Stimulated activated naive CD4-positive, alpha-beta T cell (primary cell): ENCODE results near the gene MRPS10.

Experiments used
- DNase-seq, 6 experiments: peaks; one replicate each; lab custom pipeline; 2025; lab: John Stamatoyannopoulos, UW

MRPS10 gene

DNA sequence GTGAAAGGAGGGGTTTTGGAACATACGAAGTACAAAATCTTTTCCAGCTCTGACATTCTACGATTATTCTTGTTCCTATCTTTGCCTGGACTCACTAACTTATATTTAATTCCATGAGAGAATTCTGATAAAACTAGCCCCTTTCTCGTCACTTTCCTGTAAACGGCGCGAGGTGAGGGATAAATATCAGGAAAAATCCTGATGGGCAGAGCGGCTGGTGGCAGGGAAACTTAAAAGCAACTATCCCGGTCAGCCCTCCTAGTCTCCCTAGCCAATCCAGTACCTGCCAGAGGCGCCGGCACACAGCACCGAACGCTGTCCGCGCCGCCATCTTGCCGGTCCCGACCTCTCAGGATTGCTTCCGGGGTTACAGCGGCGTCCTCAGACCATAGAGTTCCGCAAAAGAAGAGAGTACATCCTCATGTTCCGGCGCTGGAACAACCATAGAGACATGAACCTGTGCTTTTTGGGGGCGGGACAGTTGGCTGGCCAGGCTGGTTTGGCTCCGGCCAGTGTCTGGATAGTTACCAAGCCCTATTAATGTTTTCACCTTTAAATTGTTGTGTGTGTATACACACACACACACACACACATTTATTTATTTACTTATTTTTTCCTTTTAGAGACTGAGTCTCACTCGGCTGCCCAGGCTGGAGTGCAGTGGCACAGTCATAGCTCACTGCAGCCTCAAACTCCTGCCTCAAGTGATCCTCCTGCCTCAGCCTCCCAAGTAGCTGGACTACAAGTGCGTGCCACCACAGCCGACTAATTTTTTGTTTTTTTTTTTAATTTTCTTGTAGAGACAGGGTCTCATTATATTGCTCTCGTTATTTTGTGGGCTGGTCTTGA lies at the start of gene MRPS10:
TSS of gene MRPS10 (minus strand) at position 343 of the 849 bp plus-strand sequence. CDS start at position 331, 12 bp downstream.
- peak; percentile 76 to 88 (median 84) for DNase-seq

GRCh38 chr6:42266538-42266937 lies 48.9 kb upstream of the MRPS10 start:
- DNase-seq, result no peak

GRCh38 chr6:42264852-42265390 lies 47.3 kb upstream of the MRPS10 start:
- DNase-seq, result no peak

DNA sequence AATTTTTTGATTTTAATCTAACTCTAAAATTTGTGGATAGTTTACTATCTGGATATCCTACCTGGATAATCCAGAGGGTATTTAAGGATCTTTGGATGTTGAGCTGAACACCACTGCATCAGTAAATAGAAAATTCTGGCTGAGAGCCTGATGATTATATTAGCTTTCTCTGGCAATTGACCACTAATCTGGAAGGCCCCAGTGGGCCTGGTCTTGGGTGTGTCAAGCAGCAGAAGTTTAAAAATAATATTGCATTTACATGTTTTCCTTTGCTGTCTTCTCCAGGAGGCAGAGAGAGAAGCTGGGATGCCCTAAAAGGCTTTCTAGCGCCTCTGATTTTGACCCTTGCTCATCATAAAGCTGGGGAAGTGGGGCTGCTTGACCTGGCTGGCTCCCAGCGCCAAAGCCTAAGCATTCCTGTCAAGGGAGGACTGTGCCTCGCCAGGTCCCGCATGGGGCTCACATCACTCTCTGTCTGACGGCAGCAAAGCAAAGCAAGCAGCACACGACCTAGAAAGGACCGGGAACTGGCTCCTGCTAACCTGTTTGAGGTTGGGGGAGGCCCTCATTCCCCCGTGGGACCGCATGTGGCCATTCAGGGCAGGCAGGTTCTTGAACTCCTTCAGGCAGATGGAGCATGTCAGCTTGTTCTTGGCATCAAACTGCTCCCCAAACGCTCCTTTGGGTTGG lies 46.6 kb upstream of the MRPS10 start:
- DNase-seq, result no peak

DNA sequence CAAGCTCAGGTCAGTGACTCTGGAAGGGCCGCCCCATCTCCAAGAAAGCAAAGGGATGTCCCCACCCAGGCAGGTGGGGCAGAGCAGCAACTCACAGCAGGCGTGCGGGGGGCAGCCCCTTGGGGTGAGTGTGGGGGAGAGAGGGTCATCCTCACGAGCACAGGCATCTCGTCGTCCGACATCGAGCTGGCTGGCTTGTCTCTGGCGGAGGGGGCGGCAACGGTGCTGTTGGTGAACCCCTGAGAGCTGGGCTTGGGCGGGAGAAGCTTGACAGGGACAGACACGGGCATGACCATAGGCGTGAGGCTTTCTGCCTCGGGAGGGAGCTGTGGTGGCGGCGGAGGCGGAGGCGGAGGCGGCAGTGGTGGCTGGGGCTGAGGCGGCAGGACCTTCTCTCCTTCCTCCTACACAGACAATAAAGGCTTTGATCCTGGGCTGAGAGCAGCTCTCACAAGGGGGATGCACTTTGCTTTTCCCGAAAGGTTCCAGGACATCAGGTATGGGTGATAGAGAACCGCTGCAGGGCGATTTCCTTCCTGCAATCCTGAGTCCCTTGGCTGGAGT lies 45.6 kb upstream of the MRPS10 start:
- no peak for DNase-seq

- DNase-seq, result peak in 5 of 6 experiments; percentile 7 to 39 (median 10)
Observed at GRCh38 chr6:42260972-42261371, 43.3 kb upstream of the MRPS10 start.

DNA sequence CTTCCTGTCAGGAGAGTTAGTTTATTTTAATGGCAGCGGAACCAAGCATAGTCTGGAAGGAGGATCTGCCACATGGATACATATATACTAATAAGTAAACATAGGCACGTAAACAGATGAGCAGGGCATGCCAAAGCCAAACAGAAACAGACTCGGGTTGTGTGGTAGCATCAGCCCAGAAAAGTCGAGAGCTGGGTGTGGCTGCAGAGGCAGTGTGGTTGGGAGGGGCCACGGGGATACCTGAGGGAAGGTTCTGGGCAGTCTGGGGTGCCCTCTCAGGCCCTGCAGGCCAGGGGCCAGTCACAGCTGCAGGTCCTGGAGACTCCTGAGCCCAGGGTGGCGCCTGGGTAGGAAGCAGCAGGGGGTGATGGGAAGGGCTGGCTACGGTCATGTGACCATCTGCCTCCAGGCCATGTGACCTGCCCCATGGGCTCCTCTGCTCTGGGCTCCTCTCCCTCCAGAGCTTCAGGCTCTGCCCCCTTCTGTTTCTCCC lies 42.8 kb upstream of the MRPS10 start:
- no peak for DNase-seq

GRCh38 chr6:42259841-42260395 lies 42.3 kb upstream of the MRPS10 start:
- no peak for DNase-seq

GRCh38 chr6:42259286-42259685 lies 41.6 kb upstream of the MRPS10 start:
- DNase-seq, result no peak

DNA sequence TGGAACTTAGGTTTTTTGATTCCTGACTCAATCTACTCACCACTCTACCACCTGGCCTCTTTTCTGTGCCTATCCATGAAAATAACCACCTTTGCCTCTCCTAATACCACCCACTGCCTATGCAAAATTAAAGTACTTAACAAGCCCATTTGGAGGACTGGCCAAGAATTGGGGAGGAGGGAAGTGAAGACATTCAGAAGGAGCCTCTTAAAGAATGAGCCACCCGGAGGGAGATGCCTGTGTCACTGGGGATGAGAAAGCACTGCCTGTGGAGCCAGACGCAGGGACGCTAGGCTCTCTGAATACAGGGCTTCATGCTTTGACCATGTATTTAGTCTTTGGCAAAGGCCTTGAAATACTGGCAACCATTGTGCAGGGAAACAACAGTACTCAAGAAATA lies 40.0 kb upstream of the MRPS10 start:
- no peak for DNase-seq

- no peak for DNase-seq
Observed at GRCh38 chr6:42257063-42257462, 39.4 kb upstream of the MRPS10 start.

- DNase-seq, result no peak
Observed at GRCh38 chr6:42255050-42255449, 37.4 kb upstream of the MRPS10 start.

GRCh38 chr6:42254505-42254904 lies 36.8 kb upstream of the MRPS10 start:
- DNase-seq, result no peak

GRCh38 chr6:42251911-42252637 lies 34.4 kb upstream of the MRPS10 start:
- no peak for DNase-seq

- DNase-seq, result no peak
Observed at GRCh38 chr6:42251500-42251899, 33.8 kb upstream of the MRPS10 start.

GRCh38 chr6:42250274-42250931 lies 32.7 kb upstream of the MRPS10 start:
- no peak for DNase-seq

DNA sequence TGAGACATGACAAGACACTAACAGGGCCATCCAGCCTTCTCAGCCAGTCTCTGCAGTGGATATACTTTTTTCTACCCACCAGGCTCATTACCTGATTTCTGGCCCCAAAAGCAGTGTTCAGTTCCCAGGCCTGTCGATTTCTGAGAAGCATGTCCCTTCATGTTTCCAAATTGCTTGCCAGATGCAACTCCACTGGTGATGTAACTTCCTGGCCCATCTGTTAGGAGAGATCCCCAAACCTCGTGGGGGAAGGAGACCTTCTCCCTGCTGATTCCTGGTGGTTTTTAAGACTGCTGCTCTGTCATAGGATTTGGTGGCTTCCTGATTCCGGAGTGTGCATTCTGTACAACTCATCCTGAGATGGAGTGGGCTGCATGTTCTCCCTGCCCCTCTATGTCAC lies 31.6 kb upstream of the MRPS10 start:
- no peak for DNase-seq

- DNase-seq, result no peak
Observed at GRCh38 chr6:42243046-42243445, 25.4 kb upstream of the MRPS10 start.

- DNase-seq, result no peak
Observed at GRCh38 chr6:42241915-42242314, 24.3 kb upstream of the MRPS10 start.

DNA sequence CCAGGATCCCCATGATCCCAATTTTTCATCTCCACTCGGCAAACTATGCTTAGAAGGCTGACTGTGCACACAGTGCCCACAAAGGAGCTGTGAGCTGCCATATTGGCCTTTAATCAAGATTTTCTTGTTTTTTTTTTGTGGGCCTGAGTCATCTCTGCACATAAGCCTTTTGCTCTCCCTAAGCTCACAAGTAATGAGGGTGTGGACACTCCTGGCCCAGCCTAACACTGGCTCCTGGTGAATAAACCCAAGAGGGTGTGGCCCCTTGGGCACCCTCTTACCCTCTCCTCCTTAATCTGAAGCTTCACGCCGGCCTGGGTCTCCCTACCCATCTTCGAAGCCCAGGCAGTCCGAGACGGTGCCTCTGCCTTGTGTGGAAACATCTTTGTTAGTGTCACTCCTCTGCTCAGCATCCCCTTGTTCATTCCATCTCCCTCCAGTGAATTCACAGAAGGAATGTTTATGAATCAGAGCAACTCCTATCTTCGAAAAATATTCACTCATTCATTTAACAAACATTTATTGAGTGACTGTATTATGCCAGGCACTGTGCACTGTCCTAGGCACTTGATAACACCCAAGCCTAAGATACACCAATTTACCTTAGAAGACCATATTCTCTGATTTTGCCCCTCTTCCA lies 22.2 kb upstream of the MRPS10 start:
- DNase-seq, result no peak
